Measurements from ENCODE around the gene ANGPTL4. TPM values are rescaled to one million over a fixed set of nuclear protein-coding genes. Genes with fewer than 3 reads are reported as not detected.
A peak's percentile ranks its signal among the peaks of the same experiment; 100 is the strongest.

Gene ANGPTL4
- total and polyA plus RNA-seq, 9 of the 15 experiments (the other 6 are each of a cell fraction or from before 2014, with no cell fraction given) = 0.05 to 0.77 (median 0.22) TPM; not detected in 4

DNA sequence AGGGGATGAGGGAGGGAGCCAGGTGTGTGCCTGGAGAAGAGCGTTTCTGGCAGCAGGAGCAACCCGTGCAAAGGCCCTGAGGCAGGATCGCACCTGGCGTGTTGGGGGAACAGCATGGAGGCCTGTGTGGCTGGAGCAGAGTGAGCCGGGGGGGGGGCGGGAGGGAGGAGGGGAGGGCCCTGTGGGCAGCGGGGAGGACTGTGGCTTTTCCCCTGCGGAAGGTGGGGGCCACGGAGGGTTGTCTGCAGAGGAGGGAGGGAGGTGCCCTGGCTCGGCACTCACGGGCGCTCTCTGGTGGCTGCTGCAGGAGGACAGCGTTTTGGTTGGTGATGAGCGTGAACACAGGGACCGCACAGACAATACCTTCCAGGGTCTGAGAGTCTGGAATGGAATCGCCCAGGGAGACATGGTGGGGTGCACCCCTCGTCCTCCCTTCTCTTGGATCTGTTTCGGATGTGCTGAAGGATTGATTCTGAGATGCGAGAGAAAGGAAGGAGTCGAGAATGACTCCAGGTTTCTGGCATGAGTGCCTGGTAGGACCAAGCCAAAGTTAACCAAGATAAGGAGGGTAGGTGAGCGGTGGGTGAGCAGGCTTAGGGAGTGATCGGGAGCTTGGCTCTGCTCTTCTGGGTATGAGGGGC is 32.7 kb downstream of the ANGPTL4 start (continued):
- no peak for TF ChIP-seq SMARCE1 (IDR thresholded peaks at IDR 0.05)
- peak; percentile 24; the same call in 1 of the 2 replicates for TF ChIP-seq JUND (IDR thresholded peaks at IDR 0.05; ENCODE audit: borderline replicate concordance, low read depth, low read length)
- TF ChIP-seq JUND (tag; IDR thresholded peaks at IDR 0.05; ENCODE audit: borderline replicate concordance, low read depth, low read length) = no peak; the same call in 2 of the 3 replicates
- TF ChIP-seq RAD21 (CRISPR knock-in tag; conservative IDR thresholded peaks at IDR 0.05 in 1 of 2, IDR thresholded peaks at IDR 0.05 in 1 of 2) = peak; percentile 66 to 88
- no peak for TF ChIP-seq SPI1 (IDR thresholded peaks at IDR 0.05; ENCODE audit: borderline replicate concordance, low read depth, low read length)
- TF ChIP-seq POLR2AphosphoS5 (IDR thresholded peaks at IDR 0.05; ENCODE audit: control insufficient read depth, insufficient read depth, low read depth, low read length) = 0 out of 2 replicates have a peak, but pooled peaks have one; percentile 23
- TF ChIP-seq MAZ (CRISPR knock-in tag; conservative IDR thresholded peaks at IDR 0.05 in 1 of 2, IDR thresholded peaks at IDR 0.05 in 1 of 2) = peak; percentile 83 to 99
- TF ChIP-seq, protein P1, sequence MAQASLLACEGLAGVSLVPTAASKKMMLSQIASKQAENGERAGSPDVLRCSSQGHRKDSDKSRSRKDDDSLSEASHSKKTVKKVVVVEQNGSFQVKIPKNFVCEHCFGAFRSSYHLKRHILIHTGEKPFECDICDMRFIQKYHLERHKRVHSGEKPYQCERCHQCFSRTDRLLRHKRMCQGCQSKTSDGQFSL (CRISPR knock-in tag; IDR thresholded peaks at IDR 0.05) = peak; percentile 76
- TF ChIP-seq, protein P1 (tag; IDR thresholded peaks at IDR 0.05) = no peak
- TF ChIP-seq HNRNPUL1 (IDR thresholded peaks at IDR 0.05; ENCODE audit: low read length) = no peak
- peak; percentile 38; the same call in 1 of the 2 replicates for TF ChIP-seq MYNN (IDR thresholded peaks at IDR 0.05)
- TF ChIP-seq MYNN (CRISPR knock-in tag; IDR thresholded peaks at IDR 0.05) = no peak
- TF ChIP-seq, protein P2, sequence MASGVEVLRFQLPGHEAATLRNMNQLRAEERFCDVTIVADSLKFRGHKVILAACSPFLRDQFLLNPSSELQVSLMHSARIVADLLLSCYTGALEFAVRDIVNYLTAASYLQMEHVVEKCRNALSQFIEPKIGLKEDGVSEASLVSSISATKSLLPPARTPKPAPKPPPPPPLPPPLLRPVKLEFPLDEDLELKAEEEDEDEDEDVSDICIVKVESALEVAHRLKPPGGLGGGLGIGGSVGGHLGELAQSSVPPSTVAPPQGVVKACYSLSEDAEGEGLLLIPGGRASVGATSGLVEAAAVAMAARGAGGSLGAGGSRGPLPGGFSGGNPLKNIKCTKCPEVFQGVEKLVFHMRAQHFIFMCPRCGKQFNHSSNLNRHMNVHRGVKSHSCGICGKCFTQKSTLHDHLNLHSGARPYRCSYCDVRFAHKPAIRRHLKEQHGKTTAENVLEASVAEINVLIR (CRISPR knock-in tag; IDR thresholded peaks at IDR 0.05) = no peak
- peak; percentile 92 for TF ChIP-seq ZNF263 (CRISPR knock-in tag; IDR thresholded peaks at IDR 0.05; ENCODE audit: borderline replicate concordance)
- peak; percentile 49 for TF ChIP-seq PCBP1 (IDR thresholded peaks at IDR 0.05; ENCODE audit: low read depth, low read length, poor library complexity, severe bottlenecking)
- TF ChIP-seq ZBTB7A (IDR thresholded peaks at IDR 0.05; ENCODE audit: borderline replicate concordance, control insufficient read depth, low read depth, low read length) = peak; percentile 60
- peak; percentile 94 for TF ChIP-seq VEZF1 (CRISPR knock-in tag; IDR thresholded peaks at IDR 0.05)
- TF ChIP-seq MLLT1 (IDR thresholded peaks at IDR 0.05) = no peak; a peak in 1 of 4 replicates
- TF ChIP-seq RB1 (IDR thresholded peaks at IDR 0.05; ENCODE audit: low read depth) = peak; percentile 48; the same call in 1 of the 2 replicates
- 0 out of 4 replicates have a peak, but pooled peaks of 1 of the 2 experiments have one; percentile 39 for TF ChIP-seq RCOR1 (IDR thresholded peaks at IDR 0.05; ENCODE audit: borderline replicate concordance in 1 of 2, low read depth in 2 of 2, low read length in 2 of 2)
- TF ChIP-seq ATF1 (CRISPR knock-in tag; IDR thresholded peaks at IDR 0.05) = no peak
- TF ChIP-seq ATF1 (tag; IDR thresholded peaks at IDR 0.05) = no peak
- TF ChIP-seq SP1 (CRISPR knock-in tag; IDR thresholded peaks at IDR 0.05) = peak; percentile 69
- TF ChIP-seq SREBF2 (CRISPR knock-in tag; IDR thresholded peaks at IDR 0.05) = no peak
